ENCODE results near the gene HEYL.

DNA sequence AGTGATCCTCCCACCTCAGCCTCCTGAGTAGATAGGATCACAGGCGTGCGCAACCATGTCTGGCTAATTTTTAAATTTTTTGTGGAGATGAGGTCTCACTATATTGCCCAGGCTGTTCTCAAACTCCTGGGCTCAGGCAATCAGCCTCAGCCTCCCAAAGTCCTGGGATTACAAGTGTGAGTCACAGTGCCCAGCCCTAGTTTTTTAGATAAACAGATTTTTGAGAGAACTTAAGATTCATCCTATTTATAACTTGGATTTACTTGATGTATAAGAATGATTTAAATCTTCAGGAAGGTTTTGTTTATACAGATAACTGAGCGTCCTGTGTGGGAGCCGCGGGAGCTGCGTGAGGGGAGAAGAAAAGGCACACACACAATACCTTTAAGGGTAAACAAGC, 26.2 kb downstream of the HEYL start:
- no peak for TF ChIP-seq MYC (IDR thresholded peaks at IDR 0.05; ENCODE audit: low read depth, low read length)
- TF ChIP-seq, protein P1, sequence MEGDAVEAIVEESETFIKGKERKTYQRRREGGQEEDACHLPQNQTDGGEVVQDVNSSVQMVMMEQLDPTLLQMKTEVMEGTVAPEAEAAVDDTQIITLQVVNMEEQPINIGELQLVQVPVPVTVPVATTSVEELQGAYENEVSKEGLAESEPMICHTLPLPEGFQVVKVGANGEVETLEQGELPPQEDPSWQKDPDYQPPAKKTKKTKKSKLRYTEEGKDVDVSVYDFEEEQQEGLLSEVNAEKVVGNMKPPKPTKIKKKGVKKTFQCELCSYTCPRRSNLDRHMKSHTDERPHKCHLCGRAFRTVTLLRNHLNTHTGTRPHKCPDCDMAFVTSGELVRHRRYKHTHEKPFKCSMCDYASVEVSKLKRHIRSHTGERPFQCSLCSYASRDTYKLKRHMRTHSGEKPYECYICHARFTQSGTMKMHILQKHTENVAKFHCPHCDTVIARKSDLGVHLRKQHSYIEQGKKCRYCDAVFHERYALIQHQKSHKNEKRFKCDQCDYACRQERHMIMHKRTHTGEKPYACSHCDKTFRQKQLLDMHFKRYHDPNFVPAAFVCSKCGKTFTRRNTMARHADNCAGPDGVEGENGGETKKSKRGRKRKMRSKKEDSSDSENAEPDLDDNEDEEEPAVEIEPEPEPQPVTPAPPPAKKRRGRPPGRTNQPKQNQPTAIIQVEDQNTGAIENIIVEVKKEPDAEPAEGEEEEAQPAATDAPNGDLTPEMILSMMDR (IDR thresholded peaks at IDR 0.05; ENCODE audit: low read depth, low read length) = no peak
- no peak for TF ChIP-seq POLR2A (IDR thresholded peaks at IDR 0.05; ENCODE audit: extremely low read depth, insufficient read length)
- TF ChIP-seq, protein P2, sequence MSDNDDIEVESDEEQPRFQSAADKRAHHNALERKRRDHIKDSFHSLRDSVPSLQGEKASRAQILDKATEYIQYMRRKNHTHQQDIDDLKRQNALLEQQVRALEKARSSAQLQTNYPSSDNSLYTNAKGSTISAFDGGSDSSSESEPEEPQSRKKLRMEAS (IDR thresholded peaks at IDR 0.05; ENCODE audit: low read depth, low read length) = no peak

All from NB4 (cell line).